Effector memory CD8-positive, alpha-beta T cell (primary cell): Measurements from ENCODE around the gene GALNTL6.
A peak's percentile ranks its signal among the peaks of the same experiment; 100 is the strongest.
"Not testable (repeated sequence)": the region's sequence is repeated elsewhere in the genome, so short reads cannot be mapped to it uniquely, and the experiment has no call there.

ENCODE experiments used
- ATAC-seq: fragments of 150-1000 bp; cut with Tn5 transposase; replicated peaks from 2 replicates; pipeline ENCODE4 v1.10.0; 2021; ENCODE audit warnings: mild to moderate bottlenecking, moderate library complexity
- DNase-seq, 3 experiments: peaks; one replicate each; pipeline ENCODE4 v3.0.0; 2021
- H3K27ac Mint-ChIP-seq, 2 donors: one replicate each; pipeline ENCODE4 v1.8.0; 2022; ENCODE audit warnings: mild to moderate bottlenecking in 2 of 2, mixed read lengths in 2 of 2, moderate library complexity in 2 of 2
- H3K27me3 Mint-ChIP-seq, 2 donors: one replicate each; pipeline ENCODE4 v1.8.0; 2022; ENCODE audit warnings: mixed read lengths in 2 of 2
- H3K36me3 Mint-ChIP-seq: one replicate; pipeline ENCODE4 v1.8.0; 2022; ENCODE audit warnings: mild to moderate bottlenecking, moderate library complexity, mixed read lengths; ENCODE audit not compliant: insufficient read depth
- H3K4me1 Mint-ChIP-seq, 2 donors: one replicate each; pipeline ENCODE4 v1.8.0; 2022; ENCODE audit warnings: low read depth in 2 of 2, mixed read lengths in 2 of 2
- H3K4me3 Mint-ChIP-seq, 2 donors: one replicate each; pipeline ENCODE4 v1.8.0; 2022; ENCODE audit warnings: mild to moderate bottlenecking in 2 of 2, mixed read lengths in 2 of 2, moderate library complexity in 2 of 2
- H3K9me3 Mint-ChIP-seq, 2 donors: one replicate each; pipeline ENCODE4 v1.8.0; 2022; ENCODE audit warnings: mixed read lengths in 2 of 2

The GALNTL6 gene

GRCh38 chr4:173013232-173013930, 1200.2 kb downstream of the GALNTL6 start:
- H3K27me3 Mint-ChIP-seq, result peaks cover 0 to 2% of the 10 kb centered on the region in 2 donors
- no peaks in the 10 kb centered on the region for H3K36me3 Mint-ChIP-seq
- no peaks in the 10 kb centered on the region for H3K9me3 Mint-ChIP-seq
- no peak overlapping the region for H3K27ac Mint-ChIP-seq
- DNase-seq, result peak; percentile 48 to 55 (median 52)
- ATAC-seq, result peak; percentile 62
- no peak overlapping the region for H3K4me3 Mint-ChIP-seq
- H3K4me1 Mint-ChIP-seq, result no peaks in the 10 kb centered on the region

GRCh38 chr4:173014113-173014558, 1200.9 kb downstream of the GALNTL6 start:
- no peaks in the 10 kb centered on the region for H3K36me3 Mint-ChIP-seq
- H3K9me3 Mint-ChIP-seq, result no peaks in the 10 kb centered on the region
- DNase-seq (no peak), ATAC-seq (no peak)
- no peak overlapping the region for H3K4me3 Mint-ChIP-seq
- no peak overlapping the region for H3K27ac Mint-ChIP-seq
- peaks cover 0 to 6% of the 10 kb centered on the region in 2 donors for H3K27me3 Mint-ChIP-seq
- no peaks in the 10 kb centered on the region for H3K4me1 Mint-ChIP-seq

- no peak overlapping the region for H3K4me3 Mint-ChIP-seq
- H3K27me3 Mint-ChIP-seq, result peaks cover 0 to 6% of the 10 kb centered on the region in 2 donors
- DNase-seq (no peak), ATAC-seq (no peak)
- no peaks in the 10 kb centered on the region for H3K36me3 Mint-ChIP-seq
- H3K9me3 Mint-ChIP-seq, result no peaks in the 10 kb centered on the region
- H3K4me1 Mint-ChIP-seq, result no peaks in the 10 kb centered on the region
- no peak overlapping the region for H3K27ac Mint-ChIP-seq
Measured at GRCh38 chr4:173014836-173015235, 1201.6 kb downstream of the GALNTL6 start.

- no peak for ATAC-seq
- Mint-ChIP-seq H3K9me3 (no peaks in the 10 kb centered on the region), H3K4me3 (no peak overlapping the region), H3K27ac (no peak overlapping the region), H3K27me3 (peaks cover 6 to 14% of the 10 kb centered on the region in 2 donors), H3K4me1 (no peaks in the 10 kb centered on the region), H3K36me3 (no peaks in the 10 kb centered on the region)
- DNase-seq, result no peak
Measured at GRCh38 chr4:173017802-173018201, 1204.6 kb downstream of the GALNTL6 start.

GRCh38 chr4:173018446-173018845, 1205.2 kb downstream of the GALNTL6 start:
- no peaks in the 10 kb centered on the region for H3K9me3 Mint-ChIP-seq
- no peaks in the 10 kb centered on the region for H3K36me3 Mint-ChIP-seq
- DNase-seq (no peak), ATAC-seq (no peak)
- peaks cover 6 to 14% of the 10 kb centered on the region in 2 donors for H3K27me3 Mint-ChIP-seq
- H3K4me1 Mint-ChIP-seq, result no peaks in the 10 kb centered on the region
- H3K27ac Mint-ChIP-seq, result no peak overlapping the region
- no peak overlapping the region for H3K4me3 Mint-ChIP-seq

GRCh38 chr4:173019664-173020063, 1206.5 kb downstream of the GALNTL6 start:
- H3K36me3 Mint-ChIP-seq, result no peaks in the 10 kb centered on the region
- H3K4me3 Mint-ChIP-seq, result no peak overlapping the region
- no peaks in the 10 kb centered on the region for H3K9me3 Mint-ChIP-seq
- H3K27me3 Mint-ChIP-seq, result peaks cover 6 to 14% of the 10 kb centered on the region in 2 donors
- no peak for DNase-seq
- ATAC-seq, result no peak
- H3K4me1 Mint-ChIP-seq, result no peaks in the 10 kb centered on the region
- no peak overlapping the region for H3K27ac Mint-ChIP-seq

- not testable (repeated sequence) for H3K4me1 Mint-ChIP-seq
Measured at GRCh38 chr4:173021746-173022573, 1208.8 kb downstream of the GALNTL6 start.

GRCh38 chr4:173024203-173024602, 1211.0 kb downstream of the GALNTL6 start:
- Mint-ChIP-seq H3K9me3 (no peaks in the 10 kb centered on the region), H3K4me3 (no peak overlapping the region), H3K36me3 (no peaks in the 10 kb centered on the region), H3K27ac (no peak overlapping the region), H3K4me1 (peaks cover 0 to 3% of the 10 kb centered on the region in 2 donors), H3K27me3 (peaks cover 8 to 17% of the 10 kb centered on the region in 2 donors)
- DNase-seq, result no peak
- no peak for ATAC-seq

More at GRCh38 chr4:173021746-173022573, 1208.8 kb downstream of the GALNTL6 start:
- not testable (repeated sequence) for ATAC-seq, H3K36me3 Mint-ChIP-seq, H3K4me3 Mint-ChIP-seq, H3K9me3 Mint-ChIP-seq, DNase-seq
- Mint-ChIP-seq H3K27ac (peak overlapping the region in 1 of 2 donors; percentile 54), H3K27me3 (peaks cover 12 to 14% of the 10 kb centered on the region in 2 donors)

- DNase-seq, result peak; percentile 7 to 18 (median 15)
- H3K27me3 Mint-ChIP-seq, result peaks cover 8 to 17% of the 10 kb centered on the region in 2 donors
- ATAC-seq, result peak; percentile 17
Measured at GRCh38 chr4:173025131-173025530, 1211.9 kb downstream of the GALNTL6 start.

GRCh38 chr4:173037242-173037641, 1224.0 kb downstream of the GALNTL6 start:
- Mint-ChIP-seq H3K4me1 (no peaks in the 10 kb centered on the region), H3K27me3 (peaks cover 42 to 60% of the 10 kb centered on the region in 2 donors), H3K27ac (no peak overlapping the region), H3K9me3 (no peaks in the 10 kb centered on the region), H3K36me3 (no peaks in the 10 kb centered on the region), H3K4me3 (no peak overlapping the region)
- DNase-seq (no peak), ATAC-seq (no peak)

More at GRCh38 chr4:173025131-173025530, 1211.9 kb downstream of the GALNTL6 start:
- H3K36me3 Mint-ChIP-seq, result no peaks in the 10 kb centered on the region
- H3K4me1 Mint-ChIP-seq, result peaks cover 0 to 3% of the 10 kb centered on the region in 2 donors
- no peaks in the 10 kb centered on the region for H3K9me3 Mint-ChIP-seq
- H3K4me3 Mint-ChIP-seq, result no peak overlapping the region
- no peak overlapping the region for H3K27ac Mint-ChIP-seq

GRCh38 chr4:173038192-173038896, 1225.1 kb downstream of the GALNTL6 start:
- DNase-seq (no peak), ATAC-seq (no peak)
- Mint-ChIP-seq H3K4me1 (no peaks in the 10 kb centered on the region), H3K27me3 (peaks cover 53 to 71% of the 10 kb centered on the region in 2 donors), H3K4me3 (no peak overlapping the region), H3K27ac (no peak overlapping the region), H3K9me3 (no peaks in the 10 kb centered on the region), H3K36me3 (no peaks in the 10 kb centered on the region)

- DNase-seq, result no peak
- ATAC-seq, result no peak
- H3K27me3 Mint-ChIP-seq, result peaks cover 53 to 73% of the 10 kb centered on the region in 2 donors
- H3K36me3 Mint-ChIP-seq, result no peaks in the 10 kb centered on the region
- no peak overlapping the region for H3K27ac Mint-ChIP-seq
- no peaks in the 10 kb centered on the region for H3K9me3 Mint-ChIP-seq
- no peak overlapping the region for H3K4me3 Mint-ChIP-seq
- no peaks in the 10 kb centered on the region for H3K4me1 Mint-ChIP-seq
Measured at GRCh38 chr4:173039617-173040577, 1226.7 kb downstream of the GALNTL6 start.
